ENCODE data around the gene HOXC9.

HOXC9 gene

DNA sequence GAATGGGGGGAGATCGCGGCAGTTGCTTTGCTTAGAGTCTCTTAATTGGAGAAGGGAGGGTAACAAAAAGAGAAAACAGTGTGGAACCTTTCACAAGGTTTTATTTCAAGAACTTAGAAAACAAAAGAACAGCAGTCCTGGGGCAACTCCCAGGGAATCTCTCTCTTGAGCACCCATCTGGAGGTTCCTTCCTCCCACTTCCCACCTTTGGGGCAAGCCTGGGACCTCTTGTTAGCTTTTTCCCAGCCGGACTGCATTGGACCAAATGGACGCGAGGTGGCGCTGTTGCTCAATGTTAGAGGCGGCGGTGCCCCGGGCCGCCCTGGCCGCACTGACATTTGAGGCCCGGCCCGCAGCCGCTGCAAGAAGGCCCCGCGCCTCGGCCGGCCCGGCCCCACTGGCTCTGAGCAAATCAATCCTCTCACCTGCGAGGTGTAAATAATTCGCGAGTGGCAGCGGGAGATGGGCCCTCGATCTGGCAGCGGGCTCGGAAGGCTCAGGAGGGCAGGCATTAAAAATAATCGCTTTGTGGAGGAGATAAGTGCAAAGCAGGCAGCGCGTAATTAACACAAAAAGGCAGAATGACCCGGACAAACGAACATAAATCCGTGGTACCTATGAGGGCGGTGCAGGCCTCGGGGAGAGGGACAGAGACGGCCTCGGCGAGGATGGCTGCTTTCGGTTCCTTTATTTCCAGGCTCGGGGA, 6.0 kb downstream of the HOXC9 start:
- TF ChIP-seq, protein P1, sequence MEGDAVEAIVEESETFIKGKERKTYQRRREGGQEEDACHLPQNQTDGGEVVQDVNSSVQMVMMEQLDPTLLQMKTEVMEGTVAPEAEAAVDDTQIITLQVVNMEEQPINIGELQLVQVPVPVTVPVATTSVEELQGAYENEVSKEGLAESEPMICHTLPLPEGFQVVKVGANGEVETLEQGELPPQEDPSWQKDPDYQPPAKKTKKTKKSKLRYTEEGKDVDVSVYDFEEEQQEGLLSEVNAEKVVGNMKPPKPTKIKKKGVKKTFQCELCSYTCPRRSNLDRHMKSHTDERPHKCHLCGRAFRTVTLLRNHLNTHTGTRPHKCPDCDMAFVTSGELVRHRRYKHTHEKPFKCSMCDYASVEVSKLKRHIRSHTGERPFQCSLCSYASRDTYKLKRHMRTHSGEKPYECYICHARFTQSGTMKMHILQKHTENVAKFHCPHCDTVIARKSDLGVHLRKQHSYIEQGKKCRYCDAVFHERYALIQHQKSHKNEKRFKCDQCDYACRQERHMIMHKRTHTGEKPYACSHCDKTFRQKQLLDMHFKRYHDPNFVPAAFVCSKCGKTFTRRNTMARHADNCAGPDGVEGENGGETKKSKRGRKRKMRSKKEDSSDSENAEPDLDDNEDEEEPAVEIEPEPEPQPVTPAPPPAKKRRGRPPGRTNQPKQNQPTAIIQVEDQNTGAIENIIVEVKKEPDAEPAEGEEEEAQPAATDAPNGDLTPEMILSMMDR (IDR thresholded peaks at IDR 0.05): peak; percentile 89

- TF ChIP-seq, protein P1 (IDR thresholded peaks at IDR 0.05): no peak
These were observed 6.7 kb downstream of the HOXC9 start for GRCh38 chr12:54006559-54007220.

GRCh38 chr12:54007538-54008259, 7.7 kb downstream of the HOXC9 start:
- TF ChIP-seq, protein P1 (IDR thresholded peaks at IDR 0.05): no peak

GRCh38 chr12:54008260-54008552, 8.2 kb downstream of the HOXC9 start:
- TF ChIP-seq, protein P1 (IDR thresholded peaks at IDR 0.05): no peak

DNA sequence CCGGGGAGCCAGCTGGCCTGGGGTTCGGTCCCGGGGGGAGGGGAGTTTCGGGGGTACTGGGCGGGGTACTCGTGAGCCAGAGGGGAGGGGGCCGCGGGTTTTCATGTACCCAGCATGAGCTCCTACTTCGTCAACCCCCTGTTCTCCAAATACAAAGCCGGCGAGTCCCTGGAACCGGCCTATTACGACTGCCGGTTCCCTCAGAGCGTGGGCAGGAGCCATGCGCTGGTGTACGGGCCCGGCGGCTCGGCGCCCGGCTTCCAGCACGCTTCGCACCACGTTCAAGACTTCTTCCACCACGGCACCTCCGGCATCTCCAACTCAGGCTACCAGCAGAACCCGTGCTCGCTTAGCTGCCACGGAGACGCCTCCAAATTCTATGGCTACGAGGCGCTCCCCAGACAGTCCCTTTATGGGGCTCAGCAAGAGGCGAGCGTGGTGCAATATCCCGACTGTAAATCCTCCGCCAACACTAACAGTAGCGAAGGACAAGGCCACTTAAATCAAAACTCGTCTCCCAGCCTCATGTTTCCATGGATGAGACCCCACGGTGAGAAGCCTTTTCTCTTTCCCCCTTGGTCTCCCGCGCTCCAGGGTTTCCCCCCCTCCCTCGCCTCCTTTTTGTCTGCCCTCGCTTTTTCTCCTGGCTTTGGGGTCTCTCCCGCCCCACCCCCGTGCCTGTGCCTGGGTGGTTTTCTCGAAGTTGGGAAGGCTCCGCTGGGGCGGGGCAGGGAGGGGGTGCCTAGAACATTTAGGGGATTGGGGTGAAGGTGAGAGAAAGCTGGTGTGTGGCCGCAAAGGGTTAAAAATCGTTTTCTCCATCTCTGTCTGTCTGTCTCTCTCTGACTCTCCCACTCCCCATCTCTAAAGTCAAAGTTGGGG, 9.5 kb downstream of the HOXC9 start:
- TF ChIP-seq, protein P1 (IDR thresholded peaks at IDR 0.05): no peak

DNA sequence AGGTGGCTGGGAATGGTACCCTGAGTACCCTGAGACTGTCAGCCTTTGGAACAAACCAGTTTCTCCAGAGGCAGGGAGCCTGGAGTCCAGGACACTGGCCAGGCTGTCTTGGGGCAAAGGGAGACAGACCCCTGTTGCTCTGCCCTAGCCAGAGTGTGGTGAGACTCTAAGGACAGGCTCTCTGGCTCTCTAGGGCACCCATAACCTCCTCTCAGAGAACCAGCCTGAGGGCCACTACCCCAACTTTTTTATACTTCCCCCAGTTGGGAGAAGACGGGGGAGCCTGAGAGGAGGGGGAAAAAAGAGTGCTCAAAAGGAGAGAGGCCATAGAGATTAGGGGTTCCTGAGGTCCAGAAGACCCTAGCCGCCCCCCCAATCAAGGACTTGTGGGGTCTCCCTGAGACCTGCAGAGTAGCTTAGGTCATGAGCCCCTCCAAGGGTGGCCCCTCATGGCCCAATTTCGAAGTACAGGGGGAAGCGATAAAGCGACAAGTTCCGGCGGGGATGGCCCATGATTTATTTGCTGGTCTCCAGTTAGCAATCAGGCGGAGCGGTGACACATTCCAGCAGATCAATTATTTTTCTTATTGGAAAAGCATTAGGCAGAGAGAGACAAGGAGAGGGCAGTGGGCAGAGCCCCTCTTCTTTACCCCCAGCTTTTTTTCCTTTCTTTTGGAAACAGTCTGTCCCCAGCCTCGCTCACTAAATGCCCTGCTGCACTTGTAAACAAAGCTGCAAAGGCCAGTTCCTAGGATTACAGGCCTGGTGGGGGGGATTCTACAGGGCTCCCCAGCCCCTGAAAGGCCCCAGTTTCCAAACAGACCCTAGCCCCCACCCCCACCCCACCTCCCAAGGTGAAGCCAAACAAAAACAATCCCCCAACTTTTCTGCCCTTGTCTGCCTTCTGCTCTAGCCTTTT, 10.4 kb downstream of the HOXC9 start:
- TF ChIP-seq, protein P1 (IDR thresholded peaks at IDR 0.05): no peak
